ENCODE measurements around the gene FBXL16. TPM values are rescaled to one million over a fixed set of nuclear protein-coding genes. Genes with fewer than 3 reads are reported as not detected.

The FBXL16 gene
- total RNA-seq, 4 donors from 2014 or later, result 13.7 to 23.1 (median 17.9) TPM

DNA sequence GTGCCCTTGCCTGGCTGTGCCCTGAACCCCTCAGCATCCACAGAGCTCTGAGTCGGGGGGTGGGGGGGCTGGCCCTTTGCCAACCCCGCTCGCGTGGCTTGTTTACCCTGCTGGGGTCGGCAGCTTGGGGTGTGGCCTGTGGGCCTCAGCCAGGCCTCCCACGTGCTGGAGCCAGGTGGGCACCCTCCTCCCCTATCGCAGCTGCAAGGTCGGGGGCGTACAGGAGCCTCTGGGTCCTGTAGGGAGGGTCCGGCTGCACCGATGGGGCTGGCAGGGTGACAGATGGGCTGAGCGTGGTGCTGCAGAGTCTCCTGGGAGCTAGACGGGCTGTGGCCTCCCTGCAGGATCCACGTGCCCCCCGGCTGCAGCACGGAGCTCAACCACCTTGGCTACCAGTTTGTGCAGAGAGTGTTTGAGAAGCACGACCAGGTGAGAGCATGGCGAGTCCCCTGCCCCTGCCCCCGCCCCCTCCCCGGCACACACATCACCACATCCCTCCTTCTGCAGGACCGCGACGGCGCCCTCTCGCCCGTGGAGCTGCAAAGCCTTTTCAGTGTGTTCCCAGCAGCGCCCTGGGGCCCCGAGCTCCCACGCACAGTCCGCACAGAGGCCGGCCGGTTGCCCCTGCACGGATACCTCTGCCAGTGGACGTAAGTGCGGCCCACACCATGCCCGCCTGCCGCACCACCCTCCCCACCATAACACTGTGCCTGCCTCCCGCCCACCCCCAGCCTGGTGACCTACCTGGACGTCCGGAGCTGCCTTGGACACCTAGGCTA, 34.1 kb downstream of the FBXL16 start:
- WGBS, result 97% methylated on average over 10 of the region's 40 CpGs
- H3K9me3 ChIP-seq, result no peaks in the 10 kb centered on the region
- TF ChIP-seq, protein P1, sequence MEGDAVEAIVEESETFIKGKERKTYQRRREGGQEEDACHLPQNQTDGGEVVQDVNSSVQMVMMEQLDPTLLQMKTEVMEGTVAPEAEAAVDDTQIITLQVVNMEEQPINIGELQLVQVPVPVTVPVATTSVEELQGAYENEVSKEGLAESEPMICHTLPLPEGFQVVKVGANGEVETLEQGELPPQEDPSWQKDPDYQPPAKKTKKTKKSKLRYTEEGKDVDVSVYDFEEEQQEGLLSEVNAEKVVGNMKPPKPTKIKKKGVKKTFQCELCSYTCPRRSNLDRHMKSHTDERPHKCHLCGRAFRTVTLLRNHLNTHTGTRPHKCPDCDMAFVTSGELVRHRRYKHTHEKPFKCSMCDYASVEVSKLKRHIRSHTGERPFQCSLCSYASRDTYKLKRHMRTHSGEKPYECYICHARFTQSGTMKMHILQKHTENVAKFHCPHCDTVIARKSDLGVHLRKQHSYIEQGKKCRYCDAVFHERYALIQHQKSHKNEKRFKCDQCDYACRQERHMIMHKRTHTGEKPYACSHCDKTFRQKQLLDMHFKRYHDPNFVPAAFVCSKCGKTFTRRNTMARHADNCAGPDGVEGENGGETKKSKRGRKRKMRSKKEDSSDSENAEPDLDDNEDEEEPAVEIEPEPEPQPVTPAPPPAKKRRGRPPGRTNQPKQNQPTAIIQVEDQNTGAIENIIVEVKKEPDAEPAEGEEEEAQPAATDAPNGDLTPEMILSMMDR (IDR thresholded peaks at IDR 0.05), result no peak
- TF ChIP-seq POLR2A (IDR thresholded peaks at IDR 0.05), result no peak
- no peak for TF ChIP-seq EP300 (IDR thresholded peaks at IDR 0.05)
- TF ChIP-seq POLR2AphosphoS5 (IDR thresholded peaks at IDR 0.05), result no peak
- DNase-seq (ENCODE audit: low spot score in 2 of 2), result no peak
- H3K27me3 ChIP-seq, result no peaks in the 10 kb centered on the region
- H3K27ac ChIP-seq, result no peak overlapping the region
- H3K4me3 ChIP-seq, result no peak overlapping the region
- H3K4me1 ChIP-seq, result peaks cover 44% of the 10 kb centered on the region
- peaks cover 51% of the 10 kb centered on the region for H3K36me3 ChIP-seq

GRCh38 chr16:670485-671352, 34.9 kb downstream of the FBXL16 start:
- no peaks in the 10 kb centered on the region for H3K27me3 ChIP-seq
- no peaks in the 10 kb centered on the region for H3K9me3 ChIP-seq
- no peak for TF ChIP-seq POLR2A (IDR thresholded peaks at IDR 0.05)
- TF ChIP-seq, protein P1 (IDR thresholded peaks at IDR 0.05), result no peak
- TF ChIP-seq EP300 (IDR thresholded peaks at IDR 0.05), result no peak
- no peak for TF ChIP-seq POLR2AphosphoS5 (IDR thresholded peaks at IDR 0.05)
- no peak overlapping the region for H3K4me3 ChIP-seq
- WGBS, result 85% methylated on average over 16 of the region's 52 CpGs
- peaks cover 36% of the 10 kb centered on the region for H3K4me1 ChIP-seq
- no peak for DNase-seq (ENCODE audit: low spot score in 2 of 2)
- H3K27ac ChIP-seq, result no peak overlapping the region
- peaks cover 51% of the 10 kb centered on the region for H3K36me3 ChIP-seq

DNA sequence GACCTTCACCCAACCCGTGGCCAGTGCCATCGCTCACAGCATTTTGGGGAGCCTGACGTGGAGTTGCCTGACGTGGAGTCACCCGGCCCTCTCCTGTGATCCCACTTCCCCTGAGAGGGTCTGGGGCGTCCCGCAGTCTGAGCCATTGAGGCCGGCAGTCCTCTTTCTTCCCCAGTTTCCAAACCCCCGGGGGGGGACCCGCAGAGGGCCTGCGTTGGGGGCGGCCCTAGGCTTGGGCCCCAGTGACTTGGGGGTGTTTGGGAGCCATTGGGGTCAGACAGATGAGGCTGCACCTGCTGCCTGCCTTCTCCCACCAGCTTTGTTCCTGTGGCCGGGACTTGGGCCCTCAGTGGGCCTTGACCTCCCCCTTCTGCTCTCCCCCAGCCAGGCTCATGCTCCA, 35.9 kb downstream of the FBXL16 start:
- no peak for DNase-seq (ENCODE audit: low spot score in 2 of 2)
- peaks cover 51% of the 10 kb centered on the region for H3K36me3 ChIP-seq
- 84% methylated on average over 6 of the region's 13 CpGs for WGBS
- TF ChIP-seq, protein P1 (IDR thresholded peaks at IDR 0.05), result no peak
- TF ChIP-seq POLR2AphosphoS5 (IDR thresholded peaks at IDR 0.05) (no peak), EP300 (IDR thresholded peaks at IDR 0.05) (no peak), POLR2A (IDR thresholded peaks at IDR 0.05) (no peak)
- H3K9me3 ChIP-seq, result no peaks in the 10 kb centered on the region
- H3K27me3 ChIP-seq, result no peaks in the 10 kb centered on the region
- H3K4me3 ChIP-seq, result no peak overlapping the region
- H3K4me1 ChIP-seq, result peaks cover 27% of the 10 kb centered on the region
- H3K27ac ChIP-seq, result no peak overlapping the region

DNA sequence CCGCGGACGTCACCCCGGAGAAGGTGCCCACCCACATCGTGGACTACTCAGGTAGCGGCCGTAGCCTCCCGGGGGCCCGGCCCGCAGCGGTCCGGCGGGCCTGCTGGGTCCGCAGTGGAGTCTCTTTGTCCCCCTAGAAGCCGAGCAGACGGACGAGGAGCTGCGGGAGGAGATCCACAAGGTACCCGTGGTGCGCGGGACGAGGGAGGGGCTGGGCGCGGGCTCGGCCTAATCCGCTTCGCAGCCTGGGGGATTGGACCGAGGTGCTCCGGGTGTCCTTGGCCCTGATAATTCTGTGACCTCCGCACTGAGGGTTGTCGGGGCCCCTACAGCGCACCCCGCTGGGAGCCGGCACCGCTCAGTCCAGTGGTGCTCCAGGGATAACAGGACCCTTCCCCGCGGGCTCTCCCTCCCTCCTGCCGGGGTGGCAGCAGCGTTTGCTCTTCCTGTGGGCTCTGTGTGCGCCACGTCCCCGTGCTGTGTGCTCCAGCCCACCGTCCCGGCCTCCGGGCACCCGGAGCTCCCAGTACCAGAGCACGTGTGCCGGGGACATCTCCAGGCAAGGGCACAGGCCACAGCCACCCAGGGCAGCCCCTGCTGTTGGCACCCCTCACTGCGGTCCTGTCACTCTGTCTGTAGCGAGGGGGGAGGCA, 37.0 kb downstream of the FBXL16 start:
- Histone ChIP-seq H3K27me3 (no peaks in the 10 kb centered on the region), H3K4me1 (peaks cover 27% of the 10 kb centered on the region), H3K27ac (peak overlapping the region; percentile 77), H3K4me3 (peak overlapping the region; percentile 84), H3K36me3 (peaks cover 48% of the 10 kb centered on the region), H3K9me3 (no peaks in the 10 kb centered on the region)
- TF ChIP-seq EP300 (IDR thresholded peaks at IDR 0.05), result no peak
- TF ChIP-seq, protein P1 (IDR thresholded peaks at IDR 0.05), result no peak
- TF ChIP-seq POLR2AphosphoS5 (IDR thresholded peaks at IDR 0.05), result no peak
- TF ChIP-seq POLR2A (IDR thresholded peaks at IDR 0.05), result no peak
- DNase-seq (ENCODE audit: low spot score in 2 of 2), result no peak
- no CpG with 5 or more reads among the region's 50 CpGs for WGBS

All from suprapubic skin (tissue), 4 donors.